Sigmoid colon (tissue), 4 donors: ENCODE measurements around the gene SF3B6.

Source experiments
- CTCF ChIP-seq, 4 experiments: fragments of 450-650 bp in 3 of 4; fragments of 200-600 bp in 1 of 4; IDR thresholded peaks; one replicate each; pipeline ENCODE4 v1.5.1; 2016 to 2019; ENCODE audit warnings: antibody characterized with exemption in 4 of 4, mild to moderate bottlenecking in 3 of 4, moderate library complexity in 2 of 4
- EP300 ChIP-seq, 4 donors: sonication (generic); formaldehyde crosslinking; IDR thresholded peaks; one replicate each; pipeline ENCODE4 v1.6.1; 2017; ENCODE audit warnings: antibody characterized with exemption in 4 of 4
- POLR2A ChIP-seq, 2 donors: fragments of 450-650 bp; IDR thresholded peaks; one replicate each; pipeline ENCODE4 v1.6.1; 2016; ENCODE audit warnings: antibody characterized with exemption in 2 of 2, mild to moderate bottlenecking in 2 of 2, moderate library complexity in 2 of 2
- POLR2AphosphoS5 ChIP-seq, 4 donors: sonication (generic); formaldehyde crosslinking; IDR thresholded peaks; one replicate each; pipeline ENCODE4 v1.6.1; 2017; ENCODE audit warnings: antibody characterized with exemption in 4 of 4

- TF ChIP-seq CTCF (IDR thresholded peaks at IDR 0.05) (no peak), POLR2A (IDR thresholded peaks at IDR 0.05) (no peak), EP300 (IDR thresholded peaks at IDR 0.05) (no peak), POLR2AphosphoS5 (IDR thresholded peaks at IDR 0.05) (no peak)
Observed at GRCh38 chr2:24058564-24059271, 17.4 kb downstream of the SF3B6 start.
